HUDEP-2 (cell line): Measurements from ENCODE around the gene KCNK2.

Source experiments
- DNase-seq, 76 experiments: peaks; one replicate each; lab custom pipeline; 2025; ENCODE audit not compliant: unreplicated experiment in 76 of 76; lab: John Stamatoyannopoulos, UW

Gene KCNK2

GRCh38 chr1:215243345-215244054 is 161.0 kb downstream of the KCNK2 start:
- peak in 1 of 76 experiments; percentile 7 for DNase-seq

DNA sequence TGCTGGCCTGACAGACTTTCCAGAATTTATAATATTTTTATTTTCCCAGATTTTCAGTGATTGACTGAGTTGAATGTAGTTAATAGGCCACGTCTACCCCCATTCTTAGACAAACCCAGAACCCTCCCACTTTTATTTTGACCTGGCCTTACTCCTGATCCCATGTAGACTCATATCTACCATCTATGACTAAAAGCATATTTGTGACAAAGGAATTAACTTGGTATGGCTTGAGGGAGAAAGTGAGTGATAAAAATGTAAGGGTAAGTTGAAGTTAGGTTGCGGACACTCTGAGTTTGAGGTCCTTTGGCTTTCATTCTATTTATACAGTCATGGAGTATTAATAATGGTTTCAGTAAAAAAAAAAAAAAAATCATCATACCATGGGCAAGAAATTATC is 168.4 kb downstream of the KCNK2 start:
- DNase-seq = no peak

- no peak for DNase-seq
Observed at GRCh38 chr1:215251428-215251827, 168.9 kb downstream of the KCNK2 start.

DNA sequence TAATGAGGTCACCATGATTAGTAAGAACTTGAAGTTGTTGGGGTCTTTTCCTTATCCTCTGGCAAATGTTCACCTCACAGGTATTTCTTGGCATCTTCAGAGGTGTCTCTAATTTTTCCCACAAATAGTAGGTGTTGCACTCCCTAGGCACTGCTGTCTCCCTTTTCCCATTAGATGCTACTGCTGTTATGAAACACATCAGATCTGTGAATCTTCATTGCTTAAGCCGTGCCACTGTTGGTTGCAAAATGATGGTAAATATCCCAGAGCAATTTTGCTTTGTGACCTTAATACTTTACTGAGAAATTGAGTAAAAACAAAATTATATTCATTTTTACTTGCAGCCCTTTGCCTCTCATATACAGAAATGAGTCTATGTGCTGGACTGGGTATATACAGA is 169.6 kb downstream of the KCNK2 start:
- DNase-seq = no peak

GRCh38 chr1:215256936-215257679 is 174.6 kb downstream of the KCNK2 start:
- no peak for DNase-seq

DNA sequence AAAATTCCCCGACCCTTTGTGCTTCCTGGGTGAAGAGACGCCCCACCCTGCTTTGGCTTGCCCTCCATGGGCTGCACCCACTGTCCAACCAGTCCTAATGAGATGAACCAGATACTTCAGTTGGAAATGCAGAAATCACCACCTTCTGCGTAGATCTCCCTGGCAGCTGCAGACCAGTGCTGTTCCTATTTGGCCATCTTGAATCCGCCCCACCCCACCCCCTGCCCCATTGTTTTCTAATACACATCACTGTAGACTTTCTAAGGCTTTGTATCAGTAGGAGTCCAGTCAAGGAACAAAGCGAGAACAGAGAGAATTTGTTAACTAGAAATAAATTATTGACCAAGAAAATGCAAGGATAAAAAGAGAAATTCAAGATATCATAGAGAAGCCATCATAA is 178.2 kb downstream of the KCNK2 start:
- no peak for DNase-seq

DNA sequence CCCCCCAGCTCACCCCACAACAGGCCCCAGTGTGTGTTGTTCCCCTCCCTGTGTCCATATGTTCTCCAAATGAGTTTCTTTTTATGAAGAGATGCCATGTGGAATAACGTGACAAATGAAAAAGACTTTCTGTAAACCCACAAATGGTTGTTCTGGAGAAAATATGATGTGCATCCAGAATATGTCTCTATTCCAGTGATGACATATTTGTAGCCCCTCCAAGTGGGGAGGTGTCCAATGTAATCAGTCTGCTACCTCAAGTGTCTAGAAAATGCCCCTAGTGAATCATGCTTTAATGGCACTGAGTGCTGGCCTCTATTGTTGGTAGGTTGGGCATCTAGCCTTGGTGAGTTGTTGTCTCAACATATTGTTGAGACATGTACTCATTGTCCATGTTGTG is 179.6 kb downstream of the KCNK2 start:
- no peak for DNase-seq

- DNase-seq = no peak
Observed at GRCh38 chr1:215263636-215264035, 181.1 kb downstream of the KCNK2 start.

DNA sequence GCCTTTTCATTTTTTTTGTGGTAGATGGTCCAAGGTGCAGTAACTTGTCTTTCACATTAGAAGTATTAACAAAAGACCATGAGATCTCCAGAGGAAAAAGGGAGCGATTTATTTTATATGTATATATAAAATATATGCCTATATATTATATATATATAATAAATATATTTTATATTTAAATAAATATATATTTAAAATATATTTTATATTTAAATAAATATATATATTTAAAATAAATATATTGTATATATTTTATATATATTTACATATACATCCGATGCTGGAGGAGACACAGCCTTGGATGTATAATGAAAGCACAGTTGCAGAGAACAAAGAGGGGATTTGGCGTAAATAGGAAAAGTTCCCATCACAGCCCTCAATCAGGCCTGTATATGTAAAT is 182.1 kb downstream of the KCNK2 start:
- no peak for DNase-seq

GRCh38 chr1:215267495-215267894 is 185.0 kb downstream of the KCNK2 start:
- DNase-seq = no peak

GRCh38 chr1:215269955-215270354 is 187.4 kb downstream of the KCNK2 start:
- DNase-seq = no peak

DNA sequence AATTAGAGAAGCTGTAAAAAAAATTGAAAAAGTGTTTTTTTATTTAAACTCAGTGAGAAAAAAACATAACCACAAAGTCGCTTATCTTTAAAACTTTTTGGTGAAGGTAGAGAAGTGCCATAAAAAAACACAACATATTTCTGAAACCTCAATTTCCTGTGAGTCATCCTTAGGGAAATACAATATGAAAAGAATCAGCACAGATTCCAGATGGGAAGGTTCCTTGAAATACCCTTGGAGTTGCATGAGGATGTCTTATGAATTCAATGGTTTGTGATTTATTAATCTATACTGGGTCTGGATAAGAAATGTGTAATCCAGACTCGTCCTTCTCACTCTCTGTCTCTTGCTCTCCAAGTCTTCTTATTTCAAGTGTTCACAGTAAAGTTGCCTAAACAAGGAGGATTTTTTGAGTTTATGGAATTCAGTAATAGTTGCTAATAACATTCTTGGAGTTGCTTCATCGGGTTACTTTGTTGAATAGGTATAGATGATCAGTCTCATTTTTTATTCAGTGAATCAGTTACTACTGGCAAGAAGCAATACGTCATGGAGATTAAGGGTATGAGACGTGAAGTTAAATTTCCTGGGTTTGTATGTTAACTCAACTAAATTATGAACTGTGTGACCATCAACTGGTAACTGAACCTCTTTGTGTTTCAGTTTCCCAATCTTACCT is 191.4 kb downstream of the KCNK2 start:
- no peak for DNase-seq

- no peak for DNase-seq
Observed at GRCh38 chr1:215276582-215276981, 194.0 kb downstream of the KCNK2 start.

DNA sequence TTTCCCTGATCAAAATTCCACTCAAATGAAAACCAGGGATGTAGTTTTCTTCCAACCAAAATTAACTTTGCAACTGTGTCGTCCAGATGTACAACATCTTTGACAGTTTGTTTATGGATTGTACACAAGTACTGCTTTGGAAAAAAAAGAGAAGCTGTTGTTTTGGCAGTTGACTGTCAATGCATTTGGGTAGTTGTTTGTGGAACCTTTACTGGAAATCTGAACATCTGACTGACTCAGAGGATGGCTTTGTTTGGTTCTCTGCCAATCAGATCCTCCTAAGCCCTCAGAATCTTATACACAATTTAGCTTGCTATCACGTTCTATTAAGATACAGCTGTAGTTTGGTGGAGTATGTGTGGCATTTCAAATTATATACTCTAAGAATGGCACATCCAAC is 195.0 kb downstream of the KCNK2 start:
- peak in 1 of 76 experiments; percentile 2 for DNase-seq

- DNase-seq = peak in 27 of 76 experiments; percentile 1 to 68 (median 19)
Observed at GRCh38 chr1:215279682-215280081, 197.1 kb downstream of the KCNK2 start.

DNA sequence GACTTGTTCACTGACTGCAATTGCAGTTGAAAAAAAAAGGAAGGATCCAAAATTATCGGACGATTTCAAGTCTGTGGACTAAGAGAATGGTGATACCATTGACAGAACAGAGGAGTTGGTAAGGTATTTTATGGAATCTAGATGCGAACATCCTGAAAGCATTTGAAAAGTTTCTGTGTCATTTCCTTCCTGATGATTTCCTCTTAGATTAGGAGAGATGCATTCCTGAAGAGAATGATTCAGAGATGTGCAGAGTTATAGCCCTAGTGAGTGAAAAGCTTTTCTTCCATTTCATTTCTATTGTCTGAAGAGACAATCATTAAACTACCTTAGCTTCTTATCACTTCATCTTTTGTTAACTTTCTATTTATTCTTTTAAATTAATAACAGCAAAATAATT is 200.0 kb downstream of the KCNK2 start:
- DNase-seq = no peak

GRCh38 chr1:215285013-215285800 is 202.7 kb downstream of the KCNK2 start:
- no peak for DNase-seq
